ENCODE data around the gene GPR87.
A peak's percentile ranks its signal among the peaks of the same experiment; 100 is the strongest.

Gene GPR87

DNA sequence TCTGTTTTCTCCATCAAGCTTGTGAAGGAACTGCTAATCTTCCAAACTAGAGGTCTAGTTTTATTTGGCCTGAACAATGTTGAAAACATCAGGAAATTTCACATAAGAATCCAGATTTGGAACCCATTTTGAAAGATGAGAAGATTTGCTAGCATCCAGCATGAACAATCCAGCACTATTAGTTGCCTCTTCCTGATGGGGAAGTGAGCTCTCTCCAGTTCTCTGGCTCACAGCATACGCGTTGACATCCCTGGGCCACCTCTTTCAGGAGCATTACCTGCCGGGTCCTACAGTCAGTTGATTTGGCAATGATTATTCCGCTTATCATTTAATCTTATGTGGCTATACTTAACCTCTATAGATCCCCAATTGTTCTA lies 10.9 kb downstream of the GPR87 start:
- ATAC-seq (no peak), DNase-seq (ENCODE audit: low spot score in 2 of 2) (no peak)
- Mint-ChIP-seq H3K4me3 (peak overlapping the region; percentile 16), H3K9me3 (no peaks in the 10 kb centered on the region), H3K36me3 (no peaks in the 10 kb centered on the region), H3K27ac (no peak overlapping the region), H3K4me1 (peaks cover 51% of the 10 kb centered on the region)

DNA sequence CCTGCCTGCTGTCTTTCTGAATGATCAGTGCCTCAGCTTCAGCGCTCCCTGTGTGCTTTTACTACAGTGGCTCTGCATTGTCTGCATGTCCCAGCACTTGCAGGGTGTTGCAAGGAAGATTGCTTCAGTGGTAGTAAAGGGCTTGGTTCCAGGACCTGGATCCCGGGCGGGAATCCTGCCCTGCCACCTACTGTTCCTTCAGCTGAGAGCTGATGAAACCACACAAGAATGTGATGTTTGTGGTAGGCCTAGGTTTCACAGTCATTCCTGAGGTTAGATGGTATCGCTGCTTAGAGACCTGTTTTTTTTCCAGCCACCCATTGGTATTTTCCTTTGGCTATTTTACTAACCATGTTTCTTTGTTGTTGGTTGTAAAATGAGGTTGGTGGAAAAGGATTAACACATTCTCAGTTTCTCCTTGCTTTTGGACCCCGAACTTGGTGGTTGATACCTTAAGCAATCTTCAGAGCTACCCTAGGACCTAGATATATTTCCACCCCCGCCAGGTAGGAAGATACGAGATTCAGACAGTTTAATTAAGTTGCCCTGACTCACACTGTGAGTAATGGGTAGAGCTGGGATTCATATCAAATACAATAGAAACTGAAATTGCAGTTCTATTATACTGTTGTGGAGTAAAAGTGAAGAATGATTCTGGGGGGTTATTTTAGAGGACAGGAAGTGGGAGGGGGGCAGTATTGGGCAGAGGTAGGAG lies 11.4 kb downstream of the GPR87 start:
- H3K36me3 Mint-ChIP-seq: no peaks in the 10 kb centered on the region
- no peak for DNase-seq (ENCODE audit: low spot score in 2 of 2)
- no peaks in the 10 kb centered on the region for H3K9me3 Mint-ChIP-seq
- ATAC-seq: peak; percentile 81
- H3K27ac Mint-ChIP-seq: no peak overlapping the region
- H3K4me3 Mint-ChIP-seq: peak overlapping the region; percentile 16
- H3K4me1 Mint-ChIP-seq: peaks cover 55% of the 10 kb centered on the region

DNA sequence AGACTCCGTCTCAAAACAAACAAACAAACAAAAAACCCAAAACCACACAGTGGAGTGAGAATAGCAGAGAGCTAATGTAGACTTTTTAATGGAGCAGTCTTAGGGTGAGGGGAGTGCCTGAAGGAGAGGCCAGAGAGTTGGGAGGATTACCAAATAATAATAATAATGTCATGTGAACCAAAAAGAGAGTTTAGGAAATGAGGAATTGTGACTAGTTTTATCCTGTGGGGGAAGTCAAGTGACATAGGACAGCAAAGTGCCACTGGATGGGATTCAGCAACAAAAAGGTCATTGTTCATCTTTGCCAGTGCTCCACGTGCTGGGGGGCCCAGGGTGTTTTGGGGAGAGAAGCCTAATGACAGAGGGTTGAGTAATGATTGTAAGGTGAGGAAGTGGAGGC lies 12.9 kb downstream of the GPR87 start:
- no peak overlapping the region for H3K4me3 Mint-ChIP-seq
- DNase-seq (ENCODE audit: low spot score in 2 of 2) (no peak), ATAC-seq (no peak)
- no peak overlapping the region for H3K27ac Mint-ChIP-seq
- no peaks in the 10 kb centered on the region for H3K36me3 Mint-ChIP-seq
- peaks cover 55% of the 10 kb centered on the region for H3K4me1 Mint-ChIP-seq
- no peaks in the 10 kb centered on the region for H3K9me3 Mint-ChIP-seq

GRCh38 chr3:151301787-151302186 lies 14.8 kb downstream of the GPR87 start:
- Mint-ChIP-seq H3K4me1 (peaks cover 53% of the 10 kb centered on the region), H3K36me3 (no peaks in the 10 kb centered on the region), H3K9me3 (no peaks in the 10 kb centered on the region), H3K27ac (no peak overlapping the region), H3K4me3 (no peak overlapping the region)
- ATAC-seq: peak; percentile 77
- DNase-seq (ENCODE audit: low spot score in 2 of 2): no peak

DNA sequence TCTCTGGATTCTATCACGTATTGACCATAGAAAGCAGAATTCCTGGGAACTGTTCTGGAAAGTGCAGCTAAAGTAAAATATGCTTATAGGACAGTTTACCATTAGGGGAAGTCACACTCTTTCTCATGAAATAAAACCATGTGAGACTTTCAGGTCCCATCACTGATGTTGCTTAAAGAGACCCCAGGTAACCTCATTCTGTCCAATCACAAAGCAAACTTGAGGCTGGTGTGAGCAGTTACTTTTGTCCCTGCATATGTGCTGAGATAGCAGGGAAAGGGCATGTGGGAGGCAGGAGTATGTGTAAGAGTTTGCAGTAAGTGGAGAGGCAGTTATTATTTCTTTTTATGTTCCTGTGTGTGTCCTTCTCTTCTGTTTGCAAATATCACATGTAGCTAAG lies 16.1 kb downstream of the GPR87 start:
- Mint-ChIP-seq H3K36me3 (no peaks in the 10 kb centered on the region), H3K9me3 (no peaks in the 10 kb centered on the region), H3K4me3 (no peak overlapping the region), H3K27ac (no peak overlapping the region), H3K4me1 (peaks cover 41% of the 10 kb centered on the region)
- DNase-seq (ENCODE audit: low spot score in 2 of 2) (no peak), ATAC-seq (no peak)

GRCh38 chr3:151299006-151299405 lies 17.6 kb downstream of the GPR87 start:
- Mint-ChIP-seq H3K4me1 (peaks cover 32% of the 10 kb centered on the region), H3K27ac (no peak overlapping the region), H3K9me3 (no peaks in the 10 kb centered on the region), H3K4me3 (no peak overlapping the region), H3K36me3 (no peaks in the 10 kb centered on the region)
- no peak for DNase-seq (ENCODE audit: low spot score in 2 of 2)
- no peak for ATAC-seq

GRCh38 chr3:151297429-151297828 lies 19.2 kb downstream of the GPR87 start:
- Mint-ChIP-seq H3K9me3 (no peaks in the 10 kb centered on the region), H3K36me3 (no peaks in the 10 kb centered on the region), H3K4me3 (no peak overlapping the region), H3K4me1 (peaks cover 21% of the 10 kb centered on the region), H3K27ac (no peak overlapping the region)
- ATAC-seq (no peak), DNase-seq (ENCODE audit: low spot score in 2 of 2) (no peak)

DNA sequence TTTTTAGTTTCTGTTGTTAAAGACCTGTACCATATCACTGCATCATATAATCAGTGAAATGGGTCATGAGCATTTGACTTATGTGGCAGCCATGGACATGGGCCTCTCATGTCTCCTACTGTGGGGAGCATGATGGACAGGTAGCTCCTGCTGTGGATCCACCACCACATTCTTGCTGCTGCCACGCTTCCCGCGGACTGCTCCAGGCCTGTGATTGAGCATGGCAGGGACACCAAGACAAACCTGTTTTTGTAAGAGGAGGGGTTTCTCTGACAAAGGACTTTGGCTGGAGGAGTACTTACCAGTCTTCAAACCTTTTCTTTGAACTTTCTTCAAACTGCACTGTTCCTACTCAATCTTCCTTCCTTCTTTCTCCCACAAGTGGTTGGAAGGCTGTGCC lies 20.4 kb downstream of the GPR87 start:
- DNase-seq (ENCODE audit: low spot score in 2 of 2): no peak
- Mint-ChIP-seq H3K4me1 (peaks cover 11% of the 10 kb centered on the region), H3K9me3 (no peaks in the 10 kb centered on the region), H3K4me3 (no peak overlapping the region), H3K27ac (no peak overlapping the region), H3K36me3 (no peaks in the 10 kb centered on the region)
- ATAC-seq: no peak

DNA sequence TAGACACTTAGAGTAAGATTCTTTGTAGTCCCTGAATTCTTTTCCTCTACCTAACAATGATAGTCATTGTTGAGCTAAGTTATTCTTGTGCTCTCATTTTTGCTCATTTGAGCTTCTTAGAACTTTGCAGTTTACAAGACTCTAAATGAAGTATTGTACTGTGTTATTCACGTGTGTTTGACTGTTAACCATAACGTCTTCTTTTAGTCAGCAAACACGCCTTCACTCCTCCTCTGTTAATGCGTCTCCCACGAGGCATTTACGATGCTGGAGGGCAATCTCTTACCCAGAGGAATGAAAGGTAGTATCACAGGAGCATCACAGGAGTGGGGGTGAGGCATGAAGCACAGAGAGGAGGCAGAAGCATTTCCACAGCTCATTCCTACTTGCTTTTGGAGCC lies 23.5 kb downstream of the GPR87 start:
- Mint-ChIP-seq H3K4me1 (peaks cover 4% of the 10 kb centered on the region), H3K9me3 (no peaks in the 10 kb centered on the region), H3K4me3 (no peak overlapping the region), H3K27ac (no peak overlapping the region), H3K36me3 (no peaks in the 10 kb centered on the region)
- DNase-seq (ENCODE audit: low spot score in 2 of 2) (no peak), ATAC-seq (peak; percentile 81)

- ATAC-seq (no peak), DNase-seq (ENCODE audit: low spot score in 2 of 2) (no peak)
- Mint-ChIP-seq H3K4me3 (no peak overlapping the region), H3K27ac (no peak overlapping the region), H3K9me3 (no peaks in the 10 kb centered on the region), H3K36me3 (no peaks in the 10 kb centered on the region), H3K4me1 (peaks cover 4% of the 10 kb centered on the region)
Measured at GRCh38 chr3:151290673-151291072, 25.9 kb downstream of the GPR87 start.

GRCh38 chr3:151289445-151289844 lies 27.2 kb downstream of the GPR87 start:
- peaks cover 4% of the 10 kb centered on the region for H3K4me1 Mint-ChIP-seq
- no peaks in the 10 kb centered on the region for H3K9me3 Mint-ChIP-seq
- ATAC-seq (no peak), DNase-seq (ENCODE audit: low spot score in 2 of 2) (no peak)
- H3K36me3 Mint-ChIP-seq: no peaks in the 10 kb centered on the region
- no peak overlapping the region for H3K4me3 Mint-ChIP-seq
- no peak overlapping the region for H3K27ac Mint-ChIP-seq

GRCh38 chr3:151285940-151286339 lies 30.7 kb downstream of the GPR87 start:
- DNase-seq (ENCODE audit: low spot score in 2 of 2): no peak
- Mint-ChIP-seq H3K9me3 (no peaks in the 10 kb centered on the region), H3K36me3 (no peaks in the 10 kb centered on the region), H3K27ac (no peak overlapping the region), H3K4me3 (no peak overlapping the region), H3K4me1 (peaks cover 13% of the 10 kb centered on the region)
- ATAC-seq: no peak

DNA sequence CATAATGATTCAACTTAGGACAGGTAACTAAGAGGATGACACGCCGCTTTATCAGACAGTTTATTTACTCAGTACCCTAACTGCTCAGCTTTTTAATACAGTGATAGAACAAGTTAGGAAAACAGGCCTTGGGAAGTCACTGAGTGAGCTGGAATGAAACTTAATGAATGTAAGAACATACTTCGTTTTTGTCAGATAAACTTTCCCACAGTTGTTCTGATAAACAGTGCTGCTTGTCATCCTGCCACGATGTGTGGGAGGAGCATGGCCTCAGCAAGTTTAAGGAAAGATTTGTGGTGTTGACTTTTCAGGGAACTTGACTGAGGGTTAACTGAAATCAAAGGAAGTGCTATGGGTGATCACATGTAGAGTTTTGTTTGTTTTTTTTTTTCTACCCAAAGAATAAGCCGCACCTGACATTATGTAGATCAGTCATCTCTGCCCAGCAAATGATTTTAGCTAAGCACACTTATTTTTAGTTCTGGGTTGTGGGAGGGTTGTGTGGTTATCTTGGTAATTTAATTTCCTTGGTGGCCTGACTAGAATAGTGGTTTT lies 32.6 kb downstream of the GPR87 start:
- peak overlapping the region; percentile 22 for H3K4me3 Mint-ChIP-seq

GRCh38 chr3:151283387-151283786 lies 33.2 kb downstream of the GPR87 start:
- Mint-ChIP-seq H3K4me1 (peaks cover 30% of the 10 kb centered on the region), H3K4me3 (peak overlapping the region; percentile 22), H3K27ac (peak overlapping the region; percentile 46), H3K36me3 (no peaks in the 10 kb centered on the region), H3K9me3 (no peaks in the 10 kb centered on the region)
- DNase-seq (ENCODE audit: low spot score in 2 of 2) (no peak), ATAC-seq (peak; percentile 57)

More for the DNA sequence above, 32.6 kb downstream of the GPR87 start:
- DNase-seq (ENCODE audit: low spot score in 2 of 2) (no peak), ATAC-seq (peak; percentile 80)
- H3K9me3 Mint-ChIP-seq: no peaks in the 10 kb centered on the region
- H3K27ac Mint-ChIP-seq: peak overlapping the region; percentile 46
- peaks cover 24% of the 10 kb centered on the region for H3K4me1 Mint-ChIP-seq
- H3K36me3 Mint-ChIP-seq: no peaks in the 10 kb centered on the region

- Mint-ChIP-seq H3K9me3 (no peaks in the 10 kb centered on the region), H3K4me1 (peaks cover 35% of the 10 kb centered on the region), H3K27ac (peak overlapping the region; percentile 46), H3K4me3 (no peak overlapping the region), H3K36me3 (no peaks in the 10 kb centered on the region)
- ATAC-seq (peak; percentile 59), DNase-seq (ENCODE audit: low spot score in 2 of 2) (no peak)
Measured at GRCh38 chr3:151282921-151283320, 33.7 kb downstream of the GPR87 start.

GRCh38 chr3:151281671-151282324 lies 34.8 kb downstream of the GPR87 start:
- Mint-ChIP-seq H3K4me3 (no peak overlapping the region), H3K4me1 (peaks cover 38% of the 10 kb centered on the region), H3K9me3 (no peaks in the 10 kb centered on the region), H3K27ac (peak overlapping the region; percentile 24), H3K36me3 (no peaks in the 10 kb centered on the region)
- DNase-seq (ENCODE audit: low spot score in 2 of 2) (no peak), ATAC-seq (no peak)
